Lung (tissue), 12 donors: ENCODE results near the gene RPS10. TPM values are rescaled to one million over a fixed set of nuclear protein-coding genes. Genes with fewer than 3 reads are reported as not detected.

Experiments
- ATAC-seq: fragments of 200-7000 bp; cut with Tn5 transposase; one replicate; pipeline ENCODE4 v1.9.1; 2020; ENCODE audit warnings: moderate number of reproducible peaks; ENCODE audit not compliant: insufficient read depth, low FRiP score
- DNase-seq, 3 donors: peaks; one replicate each; pipeline ENCODE4 v3.0.0-alpha.2; 2013 to 2017
- H3K27ac ChIP-seq, 2 donors: one replicate each; pipeline ENCODE4 v1.5.1; 2013; ENCODE audit warnings: mild to moderate bottlenecking in 2 of 2, moderate library complexity in 2 of 2, control low read depth in 1 of 2, inconsistent platforms in 1 of 2, low read depth in 1 of 2, low read length in 1 of 2
- H3K27me3 ChIP-seq, 3 donors: one replicate each; pipeline ENCODE4 v1.5.1; 2013; ENCODE audit warnings: low read length in 2 of 3; ENCODE audit not compliant: control insufficient read depth in 3 of 3, insufficient read depth in 3 of 3
- H3K36me3 ChIP-seq, 4 donors: one replicate each; pipeline ENCODE4 v1.5.1; 2013; ENCODE audit warnings: low read length in 4 of 4, mild to moderate bottlenecking in 1 of 4, moderate library complexity in 1 of 4; ENCODE audit not compliant: control insufficient read depth in 4 of 4, insufficient read depth in 4 of 4
- H3K4me1 ChIP-seq, 5 donors: one replicate each; pipeline ENCODE4 v1.5.1; 2013; ENCODE audit warnings: low read length in 5 of 5, mild to moderate bottlenecking in 2 of 5, moderate library complexity in 1 of 5; ENCODE audit not compliant: control insufficient read depth in 5 of 5, insufficient read depth in 5 of 5
- H3K4me3 ChIP-seq: one replicate; pipeline ENCODE4 v1.5.1; 2013; ENCODE audit warnings: mild to moderate bottlenecking, control low read depth, moderate library complexity
- H3K9ac ChIP-seq, 2 donors: one replicate each; pipeline ENCODE4 v1.5.1; 2013; ENCODE audit warnings: low read length in 2 of 2, control low read depth in 1 of 2; ENCODE audit not compliant: insufficient read depth in 1 of 2
- H3K9me3 ChIP-seq, 4 donors: one replicate each; pipeline ENCODE4 v1.5.1; 2013; ENCODE audit warnings: low read length in 3 of 4, mild to moderate bottlenecking in 1 of 4, moderate library complexity in 1 of 4; ENCODE audit not compliant: control insufficient read depth in 4 of 4, insufficient read depth in 3 of 4
- CTCF ChIP-seq: IDR thresholded peaks from 2 replicates; pipeline ENCODE4 v1.5.1; 2012; ENCODE audit warnings: mild to moderate bottlenecking; ENCODE audit errors: control extremely low read depth, extremely low read depth
- WGBS, 2 donors: extraction: QIAGEN DNeasy Blood & Tissue Kit; methylation state at CpG; one replicate each; pipeline ENCODE4 v1.1.7; 2013; 5-methylcytosine and 5-hydroxymethylcytosine counted together
- polyA plus RNA-seq, 2 donors: library from polyadenylated mRNA; stranded (reverse); fragments of 200-250 nt; gene quantifications; one replicate each; pipeline ENCODE4 v1.2.1, GENCODE V29; 2013
- total RNA-seq, 2 donors: library from RNA; depleted of rRNA in 1 of 2; stranded (reverse); fragments of >200 nt in 1 of 2; gene quantifications; one replicate each; pipeline ENCODE4 v1.2.1, GENCODE V29; 2014 to 2021
- donor health status: control.
- donor health status: control.
- donor health status: Bipolar disorder and iron deficiency.
- donor health status: healthy.
- donor health status: DM: yes; HTN: yes; CAD: no.

RPS10 gene
- total and polyA plus RNA-seq, 4 donors = 846 to 2,710 (median 1,738) TPM

GRCh38 chr6:34418367-34418766 lies 7.5 kb downstream of the RPS10 start:
- Histone ChIP-seq H3K27me3 (no peaks in the 10 kb centered on the region), H3K4me3 (no peak overlapping the region), H3K9me3 (no peaks in the 10 kb centered on the region), H3K4me1 (peaks cover 0 to 7% (median 0%) of the 10 kb centered on the region in 5 donors), H3K36me3 (peaks cover 36 to 53% (median 49%) of the 10 kb centered on the region in 4 donors), H3K27ac (no peak overlapping the region), H3K9ac (no peak overlapping the region)
- DNase-seq (no peak), ATAC-seq (no peak)
- 89 to 91% methylated on average over 5 of the region's 5 CpGs for WGBS, 2 donors
- no peak for TF ChIP-seq CTCF

- Histone ChIP-seq H3K27me3 (no peaks in the 10 kb centered on the region), H3K4me1 (peaks cover 0 to 7% (median 0%) of the 10 kb centered on the region in 5 donors), H3K27ac (no peak overlapping the region), H3K36me3 (peaks cover 27 to 38% (median 37%) of the 10 kb centered on the region in 4 donors), H3K4me3 (no peak overlapping the region), H3K9ac (no peak overlapping the region), H3K9me3 (no peaks in the 10 kb centered on the region)
- no peak for DNase-seq
- ATAC-seq = no peak
- 77 to 79% methylated on average over 7 of the region's 7 CpGs for WGBS, 2 donors
- TF ChIP-seq CTCF = no peak
Observed at GRCh38 chr6:34416877-34417371, 8.9 kb downstream of the RPS10 start.

- Histone ChIP-seq H3K27ac (no peak overlapping the region), H3K27me3 (no peaks in the 10 kb centered on the region), H3K36me3 (peaks cover 17 to 31% (median 25%) of the 10 kb centered on the region in 4 donors), H3K4me1 (peaks cover 0 to 7% (median 0%) of the 10 kb centered on the region in 5 donors), H3K9ac (peak overlapping the region in 1 of 2 donors; percentile 64), H3K9me3 (no peaks in the 10 kb centered on the region), H3K4me3 (no peak overlapping the region)
- WGBS, 2 donors = 55 to 66% methylated on average over 11 of the region's 11 CpGs
- peak; percentile 81 for TF ChIP-seq CTCF
- ATAC-seq (peak; percentile 66), DNase-seq (peak; percentile 46 to 85 (median 78))
Observed at GRCh38 chr6:34414999-34415858, 10.6 kb downstream of the RPS10 start.
